ENCODE results near the gene CWH43. TPM values are rescaled to one million over a fixed set of nuclear protein-coding genes. Genes with fewer than 3 reads are reported as not detected.
"Not testable (repeated sequence)": the region's sequence is repeated elsewhere in the genome, so short reads cannot be mapped to it uniquely, and the experiment has no call there.

Gene CWH43
- total RNA-seq, 3 donors from 2014 or later, result 0.66 TPM; not detected in 2

DNA sequence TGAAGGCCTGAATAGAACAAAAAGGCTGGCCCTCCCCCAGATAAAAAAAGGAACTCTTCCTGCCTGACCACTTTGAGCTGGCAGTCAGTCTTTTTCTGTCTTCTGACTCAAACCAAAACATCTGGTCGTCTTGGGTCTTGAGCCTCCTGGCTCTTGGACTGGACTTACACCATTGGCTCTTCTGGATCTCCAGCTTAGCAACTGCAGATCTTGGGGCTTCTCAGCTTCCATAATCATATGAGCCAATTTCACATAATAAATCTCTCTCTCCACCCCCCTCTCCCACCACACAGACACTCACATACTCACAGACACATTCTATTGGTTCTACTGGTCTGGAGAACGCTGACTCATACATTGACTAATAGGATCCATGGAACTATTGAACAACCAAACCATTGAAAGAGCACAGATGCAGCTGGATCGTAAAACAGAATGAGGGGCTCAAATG, 15.6 kb upstream of the CWH43 start:
- no peak overlapping the region for H3K27ac ChIP-seq
- peaks cover 0 to 5% of the 10 kb centered on the region in 2 donors for H3K27me3 ChIP-seq
- H3K4me3 ChIP-seq, result no peak overlapping the region
- H3K36me3 ChIP-seq, result no peaks in the 10 kb centered on the region
- H3K9me3 ChIP-seq, result no peaks in the 10 kb centered on the region
- DNase-seq (ENCODE audit: low spot score in 2 of 2), result no peak
- TF ChIP-seq, protein P1, sequence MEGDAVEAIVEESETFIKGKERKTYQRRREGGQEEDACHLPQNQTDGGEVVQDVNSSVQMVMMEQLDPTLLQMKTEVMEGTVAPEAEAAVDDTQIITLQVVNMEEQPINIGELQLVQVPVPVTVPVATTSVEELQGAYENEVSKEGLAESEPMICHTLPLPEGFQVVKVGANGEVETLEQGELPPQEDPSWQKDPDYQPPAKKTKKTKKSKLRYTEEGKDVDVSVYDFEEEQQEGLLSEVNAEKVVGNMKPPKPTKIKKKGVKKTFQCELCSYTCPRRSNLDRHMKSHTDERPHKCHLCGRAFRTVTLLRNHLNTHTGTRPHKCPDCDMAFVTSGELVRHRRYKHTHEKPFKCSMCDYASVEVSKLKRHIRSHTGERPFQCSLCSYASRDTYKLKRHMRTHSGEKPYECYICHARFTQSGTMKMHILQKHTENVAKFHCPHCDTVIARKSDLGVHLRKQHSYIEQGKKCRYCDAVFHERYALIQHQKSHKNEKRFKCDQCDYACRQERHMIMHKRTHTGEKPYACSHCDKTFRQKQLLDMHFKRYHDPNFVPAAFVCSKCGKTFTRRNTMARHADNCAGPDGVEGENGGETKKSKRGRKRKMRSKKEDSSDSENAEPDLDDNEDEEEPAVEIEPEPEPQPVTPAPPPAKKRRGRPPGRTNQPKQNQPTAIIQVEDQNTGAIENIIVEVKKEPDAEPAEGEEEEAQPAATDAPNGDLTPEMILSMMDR (IDR thresholded peaks at IDR 0.05), result no peak
- TF ChIP-seq POLR2A (IDR thresholded peaks at IDR 0.05), result no peak
- no peak for TF ChIP-seq POLR2AphosphoS5 (IDR thresholded peaks at IDR 0.05)
- no peaks in the 10 kb centered on the region for H3K4me1 ChIP-seq
- intact Hi-C loops (cut with DNase I; ENCODE audit: low total_unique reads), result no loop called here

DNA sequence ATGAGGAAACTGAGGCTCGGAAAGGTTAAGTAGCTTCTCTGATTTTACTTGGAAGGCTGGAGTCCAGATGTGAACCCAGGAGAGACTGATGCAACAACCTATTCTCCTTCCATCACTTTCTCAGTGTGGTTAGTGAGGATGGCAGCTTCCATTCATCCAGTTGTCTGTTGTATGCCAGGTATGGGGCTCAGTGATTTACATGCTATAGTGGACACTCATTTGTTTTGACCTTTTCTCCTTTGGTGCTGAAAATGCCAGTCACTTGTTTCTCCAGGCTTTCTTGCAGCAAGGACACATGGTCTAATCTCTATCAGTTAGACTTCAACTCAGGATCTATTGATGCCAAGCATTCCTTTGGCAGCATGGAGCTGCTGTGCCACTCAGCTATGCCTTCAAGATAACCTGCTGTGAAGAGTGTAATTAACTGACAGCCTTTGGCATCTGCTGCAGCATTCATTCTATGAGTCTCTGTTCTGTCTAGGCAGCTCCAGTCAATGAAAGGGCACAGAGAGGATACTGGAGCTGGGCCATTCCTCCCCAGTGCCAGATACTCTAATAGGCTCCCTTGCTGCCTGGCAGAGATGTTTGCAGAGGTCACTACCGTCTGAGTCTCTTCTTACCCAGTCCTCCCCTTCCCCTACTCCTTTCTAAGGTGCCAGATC, 11.0 kb upstream of the CWH43 start:
- no peak overlapping the region for H3K27ac ChIP-seq
- H3K4me3 ChIP-seq, result no peak overlapping the region
- H3K36me3 ChIP-seq, result no peaks in the 10 kb centered on the region
- intact Hi-C loops (cut with DNase I; ENCODE audit: low total_unique reads), result no loop called here
- DNase-seq (ENCODE audit: low spot score in 2 of 2), result no peak
- peaks cover 0 to 5% of the 10 kb centered on the region in 2 donors for H3K27me3 ChIP-seq
- H3K9me3 ChIP-seq, result no peaks in the 10 kb centered on the region
- no peaks in the 10 kb centered on the region for H3K4me1 ChIP-seq
- no peak for TF ChIP-seq POLR2A (IDR thresholded peaks at IDR 0.05)
- TF ChIP-seq, protein P1 (IDR thresholded peaks at IDR 0.05), result no peak
- TF ChIP-seq POLR2AphosphoS5 (IDR thresholded peaks at IDR 0.05), result no peak

DNA sequence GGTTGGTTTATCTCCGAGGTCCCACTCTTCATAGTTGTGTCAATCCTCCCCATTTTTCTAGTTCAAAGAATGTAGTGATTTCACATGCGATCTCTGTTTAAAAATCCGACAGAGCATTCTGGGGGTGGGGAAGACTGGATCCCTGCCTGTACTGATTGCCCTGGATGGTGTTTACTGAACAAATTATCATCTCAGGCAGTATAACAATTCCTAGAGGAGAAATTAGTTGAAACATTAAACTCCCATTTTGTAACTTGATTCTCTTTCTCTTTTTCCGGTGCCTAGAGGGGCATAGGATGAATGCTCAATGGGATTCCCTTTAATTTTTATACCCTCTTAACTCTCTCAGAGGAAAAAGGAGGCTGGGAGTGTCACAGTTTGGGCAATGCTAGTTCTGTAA, 10.0 kb upstream of the CWH43 start:
- H3K36me3 ChIP-seq, result no peaks in the 10 kb centered on the region
- no peak for TF ChIP-seq POLR2A (IDR thresholded peaks at IDR 0.05)
- TF ChIP-seq POLR2AphosphoS5 (IDR thresholded peaks at IDR 0.05), result no peak
- TF ChIP-seq, protein P1 (IDR thresholded peaks at IDR 0.05), result no peak
- H3K27me3 ChIP-seq, result peaks cover 0 to 5% of the 10 kb centered on the region in 2 donors
- no peak overlapping the region for H3K27ac ChIP-seq
- intact Hi-C loops (cut with DNase I; ENCODE audit: low total_unique reads), result no loop called here
- no peaks in the 10 kb centered on the region for H3K4me1 ChIP-seq
- H3K9me3 ChIP-seq, result no peaks in the 10 kb centered on the region
- H3K4me3 ChIP-seq, result no peak overlapping the region
- DNase-seq (ENCODE audit: low spot score in 2 of 2), result no peak

DNA sequence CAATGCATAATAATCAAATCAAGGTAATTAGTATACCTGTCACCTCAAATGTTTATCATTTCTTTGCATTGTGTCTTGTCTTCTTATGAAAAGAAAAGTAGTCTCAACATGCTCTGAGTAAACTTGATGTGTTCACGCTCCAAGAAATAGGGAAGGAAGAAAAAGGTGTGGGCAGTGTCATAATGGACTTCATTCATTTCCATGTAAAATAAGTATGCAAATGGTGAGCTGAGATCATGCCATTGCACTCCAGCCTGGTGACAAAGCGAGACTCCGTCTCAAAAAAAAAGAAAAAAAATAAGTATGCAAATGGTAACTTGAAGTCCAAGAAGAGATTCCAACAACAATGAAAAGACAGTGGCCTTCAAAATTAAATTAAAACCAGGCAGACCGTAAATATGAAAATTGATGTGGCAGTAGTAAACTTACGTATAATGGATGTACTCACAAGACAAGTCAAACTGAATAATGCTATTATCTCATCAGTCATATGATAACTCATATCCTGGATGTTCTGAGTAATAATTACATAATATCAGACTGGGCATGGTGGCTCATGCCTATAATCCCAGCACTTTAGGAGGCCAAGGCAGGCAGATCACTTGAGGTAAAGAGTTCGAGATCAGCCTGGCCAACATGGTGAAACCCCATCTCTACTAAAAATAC, 6.0 kb upstream of the CWH43 start:
- Histone ChIP-seq H3K4me1 (no peaks in the 10 kb centered on the region), H3K36me3 (no peaks in the 10 kb centered on the region), H3K27ac (no peak overlapping the region), H3K9me3 (no peaks in the 10 kb centered on the region), H3K27me3 (peaks cover 0 to 14% of the 10 kb centered on the region in 2 donors), H3K4me3 (no peak overlapping the region)
- intact Hi-C loops (cut with DNase I; ENCODE audit: low total_unique reads), result no loop called here
- TF ChIP-seq POLR2AphosphoS5 (IDR thresholded peaks at IDR 0.05) (no peak), POLR2A (IDR thresholded peaks at IDR 0.05) (no peak)
- TF ChIP-seq, protein P1 (IDR thresholded peaks at IDR 0.05), result no peak
- no peak for DNase-seq (ENCODE audit: low spot score in 2 of 2)

DNA sequence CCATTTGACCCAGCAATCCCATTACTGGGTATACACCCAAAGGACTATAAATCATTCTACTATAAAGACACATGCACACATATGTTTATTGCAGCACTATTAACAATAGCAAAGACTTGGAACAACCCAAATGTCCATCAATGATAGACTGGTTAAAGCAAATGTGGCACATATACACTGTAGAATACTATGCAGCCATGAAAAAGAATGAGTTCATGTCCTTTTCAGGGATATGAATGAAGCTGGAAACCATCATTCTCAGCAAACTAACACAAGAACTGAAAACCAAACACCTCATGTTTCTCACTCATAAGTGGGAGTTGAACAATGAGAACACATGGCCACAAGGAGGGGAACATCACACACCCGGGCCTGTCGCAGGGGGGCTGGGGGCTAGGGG, 2.1 kb upstream of the CWH43 start:
- H3K27ac ChIP-seq; DNase-seq (ENCODE audit: low spot score in 2 of 2); H3K4me3 ChIP-seq; intact Hi-C loops (cut with DNase I; ENCODE audit: low total_unique reads); H3K4me1 ChIP-seq; H3K9me3 ChIP-seq; H3K36me3 ChIP-seq: not testable (repeated sequence)
- H3K27me3 ChIP-seq, result peaks cover 2 to 36% of the 10 kb centered on the region in 2 donors

All from breast epithelium (tissue), 4 donors.